HG02884 (cell line): ENCODE measurements around the gene RASSF7.

Experiments
- ATAC-seq: cut with Tn5 transposase; IDR thresholded peaks from one replicate; pipeline ENCODE4 v1.9.1; 2021; ENCODE audit warnings: mild to moderate bottlenecking, moderate library complexity; ENCODE audit not compliant: unreplicated experiment

The RASSF7 gene

GRCh38 chr11:551131-551530 lies 9.6 kb upstream of the RASSF7 start:
- no peak for ATAC-seq

GRCh38 chr11:551596-551995 lies 9.2 kb upstream of the RASSF7 start:
- ATAC-seq, result no peak

- no peak for ATAC-seq
Measured at GRCh38 chr11:553083-553987, 7.4 kb upstream of the RASSF7 start.

DNA sequence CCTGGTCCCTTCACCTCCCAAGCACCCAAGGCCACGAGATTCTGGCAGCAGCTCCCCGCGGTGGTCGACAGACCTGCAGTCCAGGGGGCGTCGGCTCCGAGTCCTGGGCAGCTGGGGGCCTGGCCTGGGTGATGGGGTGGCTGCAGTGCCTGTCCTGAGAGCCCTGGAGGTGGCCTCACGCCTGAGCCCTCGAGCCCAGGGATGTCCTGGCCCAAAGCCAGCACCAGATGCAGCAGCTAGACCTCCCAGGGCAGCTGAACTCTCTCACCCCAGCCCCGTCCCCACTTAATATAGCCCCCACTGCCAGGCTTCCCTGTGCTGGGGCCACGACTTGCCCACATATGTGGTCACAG lies 6.8 kb upstream of the RASSF7 start:
- ATAC-seq, result no peak

DNA sequence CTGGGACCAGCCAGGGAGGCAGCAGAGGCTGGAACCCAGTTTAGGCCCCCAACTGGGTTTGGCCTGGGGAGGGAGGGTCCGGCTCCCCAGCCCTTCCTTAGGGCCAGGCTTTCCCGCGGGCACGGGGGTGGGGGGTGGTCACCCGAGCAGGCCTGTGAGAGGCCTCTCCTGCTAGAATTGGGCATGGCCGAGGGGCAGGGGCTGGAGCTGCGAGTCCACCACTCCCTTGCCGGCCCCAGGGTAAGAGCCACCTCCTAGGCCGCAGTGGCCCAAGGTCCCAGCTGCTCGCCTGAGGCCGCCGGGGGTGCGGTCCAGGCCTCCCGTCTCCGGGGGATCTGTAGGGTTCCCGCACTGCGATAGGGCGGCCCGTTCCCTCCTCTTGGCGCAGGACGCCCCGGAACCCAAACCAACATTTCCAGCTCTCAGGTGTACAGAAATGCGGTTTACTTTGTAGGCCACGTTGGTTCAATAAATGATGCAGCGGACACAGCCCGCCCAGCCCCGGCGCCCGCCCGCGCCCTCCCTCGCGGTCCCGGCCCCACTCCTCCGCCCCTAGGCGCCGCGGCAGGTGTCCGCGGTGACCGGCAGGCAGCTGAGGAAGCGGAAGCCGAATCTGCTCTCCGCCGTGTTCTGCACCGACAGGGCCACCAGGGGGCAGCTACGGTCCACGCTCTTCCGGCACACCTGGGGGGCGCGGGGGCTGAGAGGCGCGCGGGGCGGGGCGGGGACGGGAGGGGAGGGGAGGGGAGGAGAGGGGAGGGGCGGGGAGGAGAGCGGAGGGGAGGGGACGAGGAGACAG lies 6.1 kb upstream of the RASSF7 start:
- ATAC-seq, result peak; percentile 65

DNA sequence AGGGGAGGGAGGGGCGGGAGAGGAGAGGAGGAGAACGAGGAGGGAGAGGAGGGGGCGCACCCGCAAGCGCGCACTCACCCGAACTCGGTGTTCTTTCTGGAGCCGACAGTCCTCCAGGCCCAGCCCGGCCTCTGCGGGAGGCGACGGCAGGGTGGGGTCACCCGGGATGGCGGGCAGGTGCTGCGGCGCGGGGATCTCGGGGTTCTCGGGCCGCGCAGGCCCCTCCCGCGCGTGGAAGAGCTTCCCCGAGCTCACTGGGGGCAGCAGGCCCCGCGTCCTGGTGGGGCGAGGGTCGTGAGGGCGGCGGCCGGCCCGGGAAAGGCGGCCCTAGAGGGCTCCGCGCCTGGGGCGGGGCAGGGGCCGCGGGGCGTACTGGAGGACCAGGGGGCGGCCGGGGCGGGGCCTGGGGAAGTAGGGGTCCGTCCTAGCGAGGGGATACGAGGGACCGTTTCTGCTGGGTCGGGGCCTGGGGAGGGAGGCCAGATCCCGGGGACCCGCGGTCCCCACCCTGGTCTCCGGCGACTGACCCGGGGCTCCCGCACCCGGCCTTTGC lies 5.5 kb upstream of the RASSF7 start:
- no peak for ATAC-seq

DNA sequence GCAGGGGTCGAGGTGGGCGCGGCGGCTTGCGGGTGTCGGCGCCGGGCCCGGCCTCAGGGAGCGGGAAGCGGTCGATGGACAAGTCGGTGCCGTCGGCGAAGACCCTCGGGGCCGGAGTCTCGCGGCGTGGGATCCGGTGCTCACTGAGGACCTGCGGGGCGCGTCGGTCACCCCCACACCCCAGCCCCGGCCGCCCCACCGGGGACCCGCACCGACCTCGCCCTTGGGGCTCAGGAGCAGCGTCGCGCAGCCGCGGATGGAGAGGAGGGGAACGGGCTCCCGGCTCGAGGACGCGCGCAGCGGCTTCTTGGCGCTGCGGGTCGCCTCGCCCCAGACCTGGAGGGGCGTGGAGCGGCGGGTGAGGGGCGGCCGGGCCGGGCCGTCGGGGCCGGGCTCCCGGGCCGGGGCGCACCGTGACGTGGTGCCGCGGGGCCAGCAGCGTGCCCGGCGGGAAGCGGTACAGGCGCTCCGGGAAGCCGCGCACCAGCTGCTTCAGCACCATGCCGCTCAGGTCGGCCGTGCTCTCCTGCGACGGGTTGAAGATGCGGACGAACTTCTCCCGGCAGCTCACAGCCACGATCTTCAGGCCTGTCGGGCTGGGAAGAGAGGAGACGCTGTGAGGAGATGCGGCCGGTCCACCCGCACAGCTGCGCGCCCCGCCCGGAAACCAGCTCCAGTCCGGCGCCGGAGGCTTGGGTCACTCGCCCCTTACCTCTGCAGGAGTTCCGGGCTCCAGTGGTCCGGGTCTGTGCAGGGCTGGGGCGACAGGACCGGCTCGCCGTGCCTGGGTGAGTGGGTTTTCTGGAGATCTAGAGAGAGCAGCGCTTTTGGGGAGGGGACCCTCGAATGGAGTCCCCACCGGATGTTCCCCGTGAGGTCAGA lies 4.7 kb upstream of the RASSF7 start:
- ATAC-seq, result no peak

DNA sequence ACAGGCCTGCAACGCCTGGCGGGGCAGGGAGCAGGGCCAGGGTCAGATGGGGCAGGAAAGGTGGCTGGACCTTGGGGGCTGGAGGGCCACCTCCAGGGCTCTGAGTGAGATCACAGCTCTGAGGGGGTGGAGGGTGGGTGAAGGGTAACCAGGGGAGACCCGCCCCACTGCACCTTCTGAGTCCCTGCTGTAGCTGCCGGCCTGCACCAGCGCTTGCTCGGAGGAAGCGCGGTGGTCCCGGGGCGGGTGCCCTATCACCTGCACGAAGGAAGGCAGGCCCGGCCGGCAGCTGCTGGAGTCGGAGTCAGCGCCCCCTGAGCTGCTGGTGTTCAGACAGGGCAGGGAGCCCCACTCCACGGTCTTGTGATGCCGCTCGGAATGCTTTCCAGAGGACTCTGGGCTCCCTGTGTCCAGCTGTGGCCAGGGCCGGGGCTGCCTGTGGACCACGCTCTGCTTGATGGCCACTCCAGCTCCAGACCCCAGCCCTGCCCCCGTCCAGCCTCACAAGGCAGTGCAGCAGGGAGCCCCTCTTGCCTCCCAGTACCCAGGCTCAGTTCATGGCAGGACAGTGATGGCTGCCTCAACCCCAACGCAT lies 4.0 kb upstream of the RASSF7 start:
- no peak for ATAC-seq

GRCh38 chr11:557328-558132 lies 3.2 kb upstream of the RASSF7 start:
- no peak for ATAC-seq

DNA sequence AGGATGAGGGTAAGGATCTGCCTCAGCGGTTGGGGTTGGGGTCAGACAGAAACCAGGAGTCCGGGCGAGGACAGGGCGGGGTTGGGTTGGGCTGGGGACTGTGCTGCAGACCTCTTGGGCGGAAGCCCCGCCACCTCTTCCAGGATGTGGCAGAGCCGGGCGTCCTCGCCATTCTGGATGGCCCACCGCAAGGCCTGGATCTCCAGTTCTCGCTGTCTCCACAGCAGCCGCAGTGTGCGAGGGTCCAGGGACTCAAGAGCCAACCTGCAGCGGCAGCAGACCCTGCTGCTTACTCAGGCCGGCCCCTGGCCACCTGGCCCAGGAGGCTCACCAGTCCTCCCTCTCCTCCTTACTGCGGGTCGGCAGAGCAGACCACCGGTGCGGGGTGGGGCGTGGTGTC lies 2.3 kb upstream of the RASSF7 start:
- no peak for ATAC-seq

DNA sequence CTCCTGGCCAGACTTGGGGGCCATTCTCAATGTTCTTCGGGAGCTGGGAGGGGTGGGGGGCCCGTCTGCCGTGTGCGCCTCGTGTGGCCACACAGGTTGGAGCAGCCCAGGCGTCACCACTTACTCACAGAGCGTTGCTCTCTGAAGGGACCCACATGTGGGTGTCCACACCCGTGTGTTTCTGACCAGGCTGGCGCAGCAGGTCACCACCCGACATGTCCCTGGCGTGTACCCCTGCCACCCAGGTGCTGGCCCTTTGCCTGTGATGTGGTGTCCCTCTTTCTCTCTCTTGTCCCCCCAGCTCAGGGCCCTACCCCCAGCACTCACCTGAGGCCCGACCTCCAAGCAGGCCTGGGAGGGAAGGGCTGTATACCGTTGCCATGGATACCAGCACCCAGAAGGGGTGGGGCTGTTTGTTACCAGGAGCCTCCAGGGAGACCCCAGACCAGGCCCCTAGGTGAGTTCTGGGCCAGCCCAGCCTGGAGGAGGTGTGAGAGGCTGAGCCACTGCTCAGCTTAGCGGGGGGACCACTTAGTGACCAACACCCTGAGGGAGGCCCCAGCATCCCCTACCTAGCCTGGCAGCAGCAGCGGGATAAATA lies 1.6 kb upstream of the RASSF7 start:
- no peak for ATAC-seq

DNA sequence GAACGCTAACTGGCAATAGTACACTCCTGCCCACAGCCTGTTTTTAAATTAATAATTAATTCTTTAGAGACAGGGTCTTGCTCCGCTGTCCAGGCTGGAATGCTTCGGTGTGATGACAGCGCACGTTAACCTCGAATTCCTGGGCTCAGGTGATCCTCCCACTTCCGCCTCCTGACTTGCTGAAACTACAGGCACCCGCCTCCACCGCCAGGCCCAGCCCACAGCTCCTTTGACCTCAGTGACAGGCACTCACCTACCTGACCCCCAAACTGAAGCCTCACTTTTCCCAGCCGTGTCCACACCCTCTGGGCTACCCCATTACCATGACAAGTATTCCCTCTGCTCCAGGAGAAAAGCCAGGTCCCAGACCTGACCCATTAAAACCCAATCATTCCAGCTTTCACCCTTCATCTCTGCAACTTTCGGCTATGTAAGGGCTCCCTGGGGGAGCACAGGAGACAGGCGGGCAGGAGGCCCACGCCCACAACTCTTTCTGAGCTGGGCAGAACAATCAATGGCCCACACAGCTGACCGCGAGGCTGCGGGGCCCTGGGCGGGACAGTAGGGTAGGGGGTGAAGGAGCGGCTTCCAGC lies 962 bp upstream of the RASSF7 start:
- no peak for ATAC-seq

DNA sequence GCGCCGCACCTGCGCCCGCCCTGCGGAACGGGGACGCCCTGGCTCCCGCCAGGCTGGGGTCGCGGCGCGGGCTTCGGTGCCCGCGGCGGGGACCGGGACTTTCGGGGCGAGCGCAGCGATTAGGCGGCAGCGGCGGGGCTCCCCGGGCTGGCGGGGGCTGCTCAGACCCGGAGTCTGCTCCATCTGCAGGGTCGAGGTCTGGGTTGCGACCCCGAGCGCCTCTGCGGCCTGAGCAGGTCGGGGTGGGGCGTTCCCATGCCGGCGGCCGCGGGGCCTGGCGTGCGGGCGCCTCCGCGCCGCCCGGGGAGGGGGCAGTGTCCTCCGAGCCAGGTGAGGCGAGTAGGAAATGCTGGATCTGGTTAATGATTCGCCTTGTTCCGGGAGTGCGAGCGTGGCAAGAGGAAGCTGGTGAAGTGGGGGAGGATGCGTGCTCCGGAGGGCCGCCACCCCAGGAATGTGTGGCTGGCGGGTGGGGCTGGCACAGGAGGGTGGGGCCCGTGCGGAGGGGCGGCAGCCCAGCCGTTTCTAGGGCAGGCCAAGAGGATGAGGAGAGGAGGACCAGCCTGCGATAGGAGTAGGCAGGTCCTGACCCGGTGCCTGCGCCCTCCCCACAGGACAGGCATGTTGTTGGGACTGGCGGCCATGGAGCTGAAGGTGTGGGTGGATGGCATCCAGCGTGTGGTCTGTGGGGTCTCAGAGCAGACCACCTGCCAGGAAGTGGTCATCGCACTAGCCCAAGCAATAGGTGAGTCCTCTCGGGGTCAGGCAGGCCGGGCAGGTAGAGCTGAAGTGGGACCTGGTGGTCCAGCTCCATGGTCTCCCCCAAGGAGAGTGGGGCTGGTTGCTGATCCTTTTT lies 606 bp downstream of the RASSF7 start:
- ATAC-seq, result peak; percentile 30

GRCh38 chr11:562046-562645 lies 1.4 kb downstream of the RASSF7 start:
- ATAC-seq, result no peak

DNA sequence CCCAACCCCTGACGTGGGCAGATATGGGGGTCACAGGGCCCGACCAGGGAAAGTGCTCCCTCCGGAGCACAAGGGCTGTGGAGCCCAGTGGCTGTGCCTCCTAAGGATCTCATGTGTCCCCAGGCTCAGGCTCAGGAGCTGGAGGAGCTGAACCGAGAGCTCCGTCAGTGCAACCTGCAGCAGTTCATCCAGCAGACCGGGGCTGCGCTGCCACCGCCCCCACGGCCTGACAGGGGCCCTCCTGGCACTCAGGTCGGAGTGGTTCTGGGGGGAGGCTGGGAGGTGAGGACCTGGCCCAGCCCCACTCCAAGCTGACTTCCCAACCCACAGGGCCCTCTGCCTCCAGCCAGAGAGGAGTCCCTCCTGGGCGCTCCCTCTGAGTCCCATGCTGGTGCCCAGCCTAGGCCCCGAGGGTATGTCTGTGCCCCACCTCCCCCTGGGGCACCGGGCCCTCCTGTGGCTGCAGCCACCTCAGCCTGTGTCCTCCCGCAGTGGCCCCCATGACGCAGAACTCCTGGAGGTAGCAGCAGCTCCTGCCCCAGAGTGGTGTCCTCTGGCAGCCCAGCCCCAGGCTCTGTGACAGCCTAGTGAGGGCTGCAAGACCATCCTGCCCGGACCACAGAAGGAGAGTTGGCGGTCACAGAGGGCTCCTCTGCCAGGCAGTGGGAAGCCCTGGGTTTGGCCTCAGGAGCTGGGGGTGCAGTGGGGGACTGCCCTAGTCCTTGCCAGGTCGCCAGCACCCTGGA lies 2.5 kb downstream of the RASSF7 start:
- no peak for ATAC-seq

DNA sequence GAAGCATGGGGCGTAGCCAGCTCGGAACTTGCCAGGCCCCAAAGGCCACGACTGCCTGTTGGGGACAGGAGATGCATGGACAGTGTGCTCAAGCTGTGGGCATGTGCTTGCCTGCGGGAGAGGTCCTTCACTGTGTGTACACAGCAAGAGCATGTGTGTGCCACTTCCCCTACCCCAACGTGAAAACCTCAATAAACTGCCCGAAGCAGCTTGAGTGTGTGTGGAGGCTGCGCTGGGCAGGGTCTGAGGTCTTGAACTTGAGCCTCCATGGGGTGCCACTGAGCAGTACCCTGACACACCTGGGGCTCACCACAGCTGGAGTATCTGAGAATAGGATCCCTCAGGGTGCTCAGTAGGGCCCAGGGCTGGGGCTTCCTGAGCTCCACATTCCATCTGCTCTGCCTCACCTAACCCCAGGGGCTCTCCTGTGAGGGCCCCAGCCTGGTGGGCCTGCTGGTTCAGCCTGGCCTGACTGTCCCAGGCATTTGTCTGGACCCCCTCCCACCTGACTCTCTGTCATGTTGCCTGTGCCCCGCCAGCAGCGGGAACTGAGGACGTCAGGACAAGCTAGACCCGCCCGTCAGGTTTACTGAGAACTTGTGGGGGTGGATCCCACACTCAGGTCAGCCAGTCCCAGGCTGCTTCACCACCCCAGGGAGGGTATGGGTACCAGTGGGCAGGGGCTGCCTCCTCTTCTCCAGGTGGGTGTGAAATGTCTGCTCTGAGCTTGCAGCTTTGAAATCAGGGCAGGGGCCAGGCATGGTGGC lies 3.2 kb downstream of the RASSF7 start:
- ATAC-seq, result no peak
